D721Med (cell line): Measurements from ENCODE around the gene FAM3C.
"Not testable (repeated sequence)": the region's sequence is repeated elsewhere in the genome, so short reads cannot be mapped to it uniquely, and the experiment has no call there.

Experiments used
- DNase-seq: peaks from one replicate; pipeline ENCODE4 v3.0.0; 2011; ENCODE audit warnings: low spot score; ENCODE audit not compliant: insufficient read length
- FAIRE-seq: peaks from 2 replicates; lab custom pipeline; 2011; peaks lifted over from hg19 to GRCh38; lab: Jason Lieb, UNC
- CTCF ChIP-seq: IDR thresholded peaks from 2 replicates; pipeline ENCODE4 v1.5.1; 2012; ENCODE audit warnings: mild to moderate bottlenecking, control low read depth; ENCODE audit not compliant: insufficient read depth; ENCODE audit errors: missing control alignments

The FAM3C gene

DNA sequence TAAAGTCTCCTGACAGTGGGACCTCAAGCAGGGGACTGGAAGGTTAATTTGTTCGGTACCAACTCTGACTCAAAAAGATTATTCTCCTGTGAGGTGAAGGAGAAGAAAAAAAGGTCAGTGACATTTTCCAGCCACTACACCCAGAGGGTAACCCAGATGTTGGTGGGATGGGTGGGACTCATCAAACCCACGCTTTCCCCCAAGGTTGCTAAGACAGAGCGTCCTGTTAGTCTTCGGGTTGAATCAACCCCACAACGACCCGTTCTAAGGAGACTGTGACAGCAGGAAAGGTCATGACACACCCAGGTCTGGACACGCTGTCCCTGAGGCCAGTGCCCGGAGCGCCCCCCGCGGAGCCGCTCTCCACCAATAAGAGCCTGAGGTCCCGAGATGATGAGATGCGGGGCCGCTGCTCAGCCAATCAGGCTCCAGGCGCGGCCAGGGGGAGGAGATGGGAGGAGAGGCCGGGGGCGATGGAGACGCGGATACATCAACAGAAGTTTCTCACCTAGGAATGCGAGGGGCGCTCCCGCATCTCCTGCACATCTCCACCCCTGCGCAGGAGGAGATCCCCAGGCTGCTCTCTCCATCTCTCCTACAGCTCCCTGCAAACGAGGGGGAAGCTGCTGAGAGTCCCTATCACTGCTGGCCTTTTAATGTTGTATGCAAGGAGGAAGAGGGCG lies 67.5 kb downstream of the FAM3C start, which contains the start of gene WNT16:
TSS of gene WNT16 (plus strand) at position 493 of the 683 bp plus-strand sequence. CDS start 293 bp downstream, outside the sequence.
- no peak for DNase-seq
- TF ChIP-seq CTCF = no peak
- FAIRE-seq = no peak

- TF ChIP-seq CTCF = no peak
- FAIRE-seq (no peak), DNase-seq (no peak)
Measured at GRCh38 chr7:121327671-121328070, 68.4 kb downstream of the FAM3C start.

GRCh38 chr7:121323515-121324302 lies 72.4 kb downstream of the FAM3C start:
- no peak for DNase-seq
- no peak for TF ChIP-seq CTCF
- no peak for FAIRE-seq

DNA sequence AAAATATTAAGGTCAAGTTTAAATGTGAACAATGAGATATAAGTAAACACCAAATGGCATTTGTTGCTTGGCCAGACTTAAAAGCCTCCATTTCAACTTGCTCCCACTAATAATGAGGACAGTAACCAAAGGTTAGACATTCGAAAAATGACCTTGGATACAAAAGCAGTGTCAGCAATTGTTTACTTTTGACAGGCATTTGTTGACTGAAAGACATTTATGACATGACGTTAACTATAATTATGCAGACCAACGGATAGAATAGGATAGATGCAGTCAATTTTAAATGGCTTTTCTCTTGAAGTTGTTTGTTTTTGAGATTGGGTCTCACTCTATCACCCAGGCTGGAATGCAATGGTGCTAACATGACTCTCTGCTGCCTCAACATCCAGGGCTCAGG lies 73.6 kb downstream of the FAM3C start:
- no peak for TF ChIP-seq CTCF
- FAIRE-seq = no peak
- no peak for DNase-seq

- DNase-seq, FAIRE-seq: not testable (repeated sequence)
Measured at GRCh38 chr7:121315170-121315569, 80.9 kb downstream of the FAM3C start.

DNA sequence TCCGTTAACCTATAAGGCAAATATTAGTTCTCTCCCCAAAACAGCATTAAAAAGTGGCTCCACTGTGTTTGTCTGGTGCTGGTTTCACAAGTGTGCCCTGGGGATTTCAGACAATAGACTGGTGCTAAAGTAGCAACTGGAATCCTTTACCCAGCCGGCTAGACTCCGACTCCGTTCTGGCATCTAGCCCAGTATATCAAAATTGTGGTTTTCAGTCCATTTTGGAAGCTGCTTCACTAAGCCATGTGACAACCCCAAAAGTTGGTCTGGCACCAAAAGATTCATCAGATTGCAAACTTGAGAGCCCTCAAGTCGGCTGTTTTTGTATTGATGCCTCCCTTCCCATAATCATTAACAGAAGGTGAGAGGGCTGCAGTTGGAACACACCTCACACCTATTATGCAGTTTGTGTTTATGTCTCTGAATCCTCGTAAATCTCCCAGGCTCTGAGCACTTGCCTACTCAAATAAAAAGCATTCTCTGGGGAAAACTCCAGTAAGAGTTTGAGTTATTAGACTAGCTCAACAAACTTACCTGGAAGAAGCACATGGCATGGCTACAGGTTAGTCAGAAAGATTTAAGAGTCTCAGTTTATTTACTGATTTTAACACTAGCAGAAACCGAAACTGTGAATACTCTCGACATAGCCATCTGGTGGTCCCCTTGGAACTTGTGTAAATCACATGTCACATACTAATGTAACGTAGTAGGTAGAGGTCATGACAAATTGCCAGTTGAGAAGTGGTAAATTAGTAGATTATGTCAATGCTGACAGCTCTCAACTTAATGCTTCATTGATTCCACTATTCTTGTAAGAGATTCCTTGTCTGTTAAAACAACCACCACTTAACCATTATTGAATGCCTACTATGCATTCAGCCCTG lies 82.1 kb downstream of the FAM3C start:
- no peak for TF ChIP-seq CTCF
- FAIRE-seq (no peak), DNase-seq (no peak)

GRCh38 chr7:121313220-121313792 lies 82.8 kb downstream of the FAM3C start:
- TF ChIP-seq CTCF = no peak
- DNase-seq = no peak
- no peak for FAIRE-seq
